ENCODE measurements around the gene SMPD3. TPM values are rescaled to one million over a fixed set of nuclear protein-coding genes. Genes with fewer than 3 reads are reported as not detected.

Gene SMPD3
- total and polyA plus RNA-seq, 8 donors = 0.83 to 5.5 (median 2.2) TPM

- TF ChIP-seq CTCF (IDR thresholded peaks at IDR 0.05) = no peak
- Histone ChIP-seq H3K36me3 (no peaks in the 10 kb centered on the region), H3K27me3 (no peaks in the 10 kb centered on the region), H3K4me1 (peaks cover 3 to 20% (median 10%) of the 10 kb centered on the region in 3 donors), H3K4me3 (no peak overlapping the region), H3K9me3 (no peaks in the 10 kb centered on the region), H3K27ac (no peak overlapping the region)
- FAIRE-seq (no peak), ATAC-seq (no peak), DNase-seq (no peak)
- WGBS, 2 donors = 81 to 84% methylated on average over 7 of the region's 7 CpGs
- intact Hi-C loops (cut with DNase I) = no loop called here
Measured at GRCh38 chr16:68473358-68474070, 25.2 kb upstream of the SMPD3 start.

- TF ChIP-seq CTCF (IDR thresholded peaks at IDR 0.05) = no peak
- Histone ChIP-seq H3K4me1 (peaks cover 3 to 20% (median 10%) of the 10 kb centered on the region in 3 donors), H3K27ac (no peak overlapping the region), H3K9me3 (no peaks in the 10 kb centered on the region), H3K36me3 (no peaks in the 10 kb centered on the region), H3K27me3 (no peaks in the 10 kb centered on the region), H3K4me3 (no peak overlapping the region)
- 90 to 93% methylated on average over 5 of the region's 5 CpGs for WGBS, 2 donors
- no peak for ATAC-seq
- intact Hi-C loops (cut with DNase I) = no loop called here
- DNase-seq = no peak
- FAIRE-seq = no peak
Measured at GRCh38 chr16:68472581-68472980, 24.3 kb upstream of the SMPD3 start.

GRCh38 chr16:68470461-68471150, 22.3 kb upstream of the SMPD3 start:
- H3K36me3 ChIP-seq = no peaks in the 10 kb centered on the region
- no peaks in the 10 kb centered on the region for H3K27me3 ChIP-seq
- ATAC-seq = peak in 3 of 4 donors; percentile 55 to 83 (median 78)
- H3K9me3 ChIP-seq = no peaks in the 10 kb centered on the region
- H3K4me1 ChIP-seq = peaks cover 3 to 20% (median 10%) of the 10 kb centered on the region in 3 donors
- peak in 1 of 6 donors; percentile 55 for DNase-seq
- H3K27ac ChIP-seq = peak overlapping the region in 2 of 4 donors; percentile 51 to 70
- intact Hi-C loops (cut with DNase I) = no loop called here
- no peak for FAIRE-seq
- H3K4me3 ChIP-seq = peak overlapping the region in 1 of 4 donors; percentile 27
- WGBS, 2 donors = 66 to 69% methylated on average over 11 of the region's 11 CpGs
- no peak for TF ChIP-seq CTCF (IDR thresholded peaks at IDR 0.05)

- intact Hi-C loops (cut with DNase I) = no loop called here
- ATAC-seq (peak in 3 of 4 donors; percentile 52 to 57 (median 56)), DNase-seq (no peak), FAIRE-seq (no peak)
- peak overlapping the region in 2 of 4 donors; percentile 22 to 27 for H3K4me3 ChIP-seq
- H3K4me1 ChIP-seq = peaks cover 3 to 20% (median 10%) of the 10 kb centered on the region in 3 donors
- WGBS, 2 donors = 6 to 7% methylated on average over 11 of the region's 11 CpGs
- H3K36me3 ChIP-seq = no peaks in the 10 kb centered on the region
- TF ChIP-seq CTCF (IDR thresholded peaks at IDR 0.05) = no peak
- H3K27ac ChIP-seq = peak overlapping the region in 2 of 4 donors; percentile 51 to 70
- no peaks in the 10 kb centered on the region for H3K9me3 ChIP-seq
- H3K27me3 ChIP-seq = no peaks in the 10 kb centered on the region
Measured at GRCh38 chr16:68469796-68470460, 21.6 kb upstream of the SMPD3 start.
